HG02763 (cell line): Measurements from ENCODE around the gene TAGAP.
A peak's percentile ranks its signal among the peaks of the same experiment; 100 is the strongest.
"Not testable (repeated sequence)": the region's sequence is repeated elsewhere in the genome, so short reads cannot be mapped to it uniquely, and the experiment has no call there.

Source experiments
- ATAC-seq: cut with Tn5 transposase; IDR thresholded peaks from one replicate; pipeline ENCODE4 v1.9.1; 2021; ENCODE audit warnings: mild to moderate bottlenecking, moderate library complexity; ENCODE audit not compliant: unreplicated experiment

The TAGAP gene

DNA sequence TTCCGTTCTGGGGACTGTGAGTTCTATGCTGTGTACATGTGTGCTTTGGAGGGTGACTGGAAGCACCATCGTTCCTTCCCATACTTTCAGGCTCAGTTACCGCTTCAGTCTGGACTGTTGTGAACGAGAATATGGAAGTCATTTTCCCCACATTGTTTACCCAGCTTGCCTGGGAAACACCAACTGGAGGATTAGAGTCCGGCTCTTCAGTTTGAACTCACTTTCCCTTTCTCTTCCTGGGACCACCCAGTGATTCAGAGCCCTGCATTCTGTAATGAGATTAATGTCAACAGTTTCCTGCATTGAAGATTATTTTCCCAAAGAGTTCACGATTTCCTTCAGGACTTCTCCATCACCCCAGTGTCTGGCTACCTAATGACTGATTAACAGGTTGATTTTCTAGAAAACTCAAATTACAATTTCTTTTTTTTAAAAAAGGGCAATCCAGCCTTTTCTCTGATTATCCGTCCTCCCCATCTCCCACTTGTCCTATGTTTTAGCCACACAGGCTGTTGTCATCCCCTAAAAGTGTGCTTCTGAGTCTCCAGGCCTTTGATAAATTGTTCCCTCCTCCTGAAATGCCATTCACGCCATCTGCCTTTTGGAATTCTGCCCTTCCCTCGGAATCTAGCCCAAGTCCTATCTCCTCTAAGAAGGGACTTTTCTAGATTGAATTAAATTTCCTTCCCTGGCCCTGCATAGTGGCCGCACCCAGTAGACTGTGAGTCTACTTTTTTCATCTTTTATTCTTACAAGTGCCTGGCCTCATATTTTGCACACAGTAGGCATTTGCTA is 3.3 kb upstream of the TAGAP start:
- ATAC-seq = no peak

DNA sequence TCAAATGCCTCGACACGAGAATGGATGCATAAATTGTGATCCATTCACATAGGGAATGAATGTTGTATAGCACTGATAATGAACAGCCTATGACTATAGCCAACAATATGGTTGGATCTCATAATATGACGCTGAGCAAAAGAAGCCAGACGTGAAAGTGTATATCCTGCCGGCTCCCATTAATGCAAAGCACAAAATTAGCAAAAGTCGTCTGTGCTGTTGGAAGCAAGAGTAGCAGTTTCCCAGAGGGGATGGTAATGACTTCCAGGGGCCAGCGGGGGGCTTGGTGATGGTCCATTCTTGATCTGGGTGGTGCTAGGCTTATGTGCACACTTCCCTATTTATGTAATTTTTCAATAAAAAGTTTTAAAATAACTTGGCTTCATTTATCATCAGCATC is 1.0 kb upstream of the TAGAP start:
- ATAC-seq = no peak

DNA sequence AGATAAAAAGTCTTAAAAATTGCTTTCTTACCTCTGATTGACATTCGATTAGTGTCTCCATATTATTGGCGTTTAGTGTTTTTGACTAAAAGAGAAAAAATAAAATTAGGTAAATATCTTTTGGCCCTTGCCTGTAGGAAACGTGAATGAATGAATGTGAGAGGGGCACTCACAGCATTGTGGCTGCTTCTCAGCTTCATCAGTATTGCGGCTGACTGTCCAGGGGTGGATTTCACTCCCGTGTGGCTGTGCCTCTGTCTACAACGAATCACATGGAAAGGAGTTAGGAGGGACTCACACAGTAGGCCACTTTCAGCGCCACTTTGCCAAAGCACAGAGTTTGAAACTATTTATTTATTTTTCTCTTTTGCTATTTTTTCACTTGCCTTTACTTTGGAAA is 844 bp downstream of the TAGAP start:
- no peak for ATAC-seq

DNA sequence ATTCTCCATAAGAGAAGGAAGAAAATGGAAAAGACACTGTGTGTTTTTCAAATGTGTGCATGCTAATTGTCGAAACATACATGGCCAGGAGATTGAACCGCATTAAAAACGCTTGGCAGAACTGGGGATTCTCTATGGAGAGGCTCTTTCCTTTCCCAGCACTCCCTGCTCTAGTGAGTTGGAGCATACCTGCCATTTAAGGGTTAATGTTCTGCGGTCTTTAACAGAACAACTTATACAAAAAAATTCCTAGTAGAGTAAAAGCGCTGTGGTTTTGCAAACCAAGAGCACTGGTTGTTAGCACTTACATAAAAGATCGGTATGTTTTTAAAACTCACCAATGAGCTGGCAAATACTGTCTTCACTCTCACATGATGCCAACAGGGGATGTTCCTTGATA is 1.5 kb downstream of the TAGAP start:
- no peak for ATAC-seq

DNA sequence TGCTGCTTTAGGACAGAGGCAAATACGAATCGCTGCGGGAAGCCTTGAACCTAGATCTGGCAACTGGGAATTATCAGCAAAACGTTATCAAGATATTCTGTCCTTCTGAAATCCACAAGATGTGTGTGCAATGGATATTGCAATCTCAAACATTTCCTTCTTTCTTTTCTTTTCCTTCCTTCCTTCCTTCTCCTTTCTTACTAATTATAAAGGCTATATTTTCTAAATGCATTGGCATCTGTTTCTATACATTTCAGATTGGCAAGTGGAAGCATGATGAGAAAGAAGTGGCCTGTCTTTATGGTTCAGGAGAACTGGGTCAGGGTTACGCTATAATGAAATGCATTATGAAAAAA is 2.0 kb downstream of the TAGAP start:
- ATAC-seq = no peak

DNA sequence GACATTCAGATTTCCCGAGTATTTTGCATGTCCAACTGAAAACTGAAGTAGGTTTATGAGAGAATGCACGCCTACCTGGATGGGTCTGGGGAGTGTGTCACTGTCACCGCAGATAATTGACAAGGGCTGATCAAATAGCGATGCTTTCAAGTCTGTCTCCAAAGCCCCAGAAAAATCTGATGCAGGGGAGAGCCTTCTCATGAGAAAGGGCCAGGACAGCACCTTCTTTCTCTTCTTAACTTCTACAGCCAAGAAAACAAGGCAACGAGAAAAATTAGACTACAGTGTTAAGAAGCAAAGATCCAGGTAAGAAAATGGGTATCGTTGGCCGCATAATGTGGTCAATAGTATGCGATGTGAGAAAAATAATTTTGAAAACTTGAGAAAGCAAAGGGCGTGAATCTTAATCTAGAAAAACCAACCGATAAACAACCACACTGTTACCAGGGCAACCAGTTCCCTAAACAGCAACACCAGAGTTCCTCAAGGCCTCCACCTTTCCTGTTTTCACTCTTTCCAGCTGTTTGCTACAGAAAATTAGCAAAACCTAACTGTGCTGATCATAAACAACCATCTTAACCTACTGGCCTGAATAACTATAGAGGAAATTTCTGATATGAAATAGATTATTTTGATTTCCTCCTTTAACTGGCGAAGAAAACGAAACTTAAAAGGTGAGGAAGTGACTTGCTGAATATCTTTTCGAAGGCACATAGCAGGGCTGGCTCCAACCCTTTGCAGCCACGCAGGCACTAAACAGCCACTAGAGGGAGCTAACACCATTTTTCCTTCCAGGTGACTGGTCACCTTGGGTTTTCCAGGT is 2.6 kb downstream of the TAGAP start:
- peak; percentile 32 for ATAC-seq

DNA sequence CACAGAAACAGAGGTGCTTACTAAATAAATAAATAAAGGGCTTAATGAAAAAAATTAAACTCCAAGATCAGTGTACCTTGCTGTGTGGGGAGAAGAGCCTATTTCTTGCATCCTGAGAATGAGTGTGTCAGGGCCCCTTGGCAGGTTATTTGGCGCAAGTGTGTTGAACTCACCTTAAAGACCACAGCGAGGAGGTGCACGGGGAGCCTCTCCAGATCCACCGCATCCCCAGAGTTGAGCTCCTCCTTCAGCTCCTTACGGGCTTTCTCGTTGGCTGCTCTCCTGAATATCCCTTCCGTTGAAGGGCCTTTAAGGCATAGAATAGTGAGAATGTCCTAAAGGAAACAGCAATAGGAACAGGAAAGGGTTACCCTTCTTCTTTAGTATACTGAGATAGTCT is 3.6 kb downstream of the TAGAP start:
- ATAC-seq = no peak

DNA sequence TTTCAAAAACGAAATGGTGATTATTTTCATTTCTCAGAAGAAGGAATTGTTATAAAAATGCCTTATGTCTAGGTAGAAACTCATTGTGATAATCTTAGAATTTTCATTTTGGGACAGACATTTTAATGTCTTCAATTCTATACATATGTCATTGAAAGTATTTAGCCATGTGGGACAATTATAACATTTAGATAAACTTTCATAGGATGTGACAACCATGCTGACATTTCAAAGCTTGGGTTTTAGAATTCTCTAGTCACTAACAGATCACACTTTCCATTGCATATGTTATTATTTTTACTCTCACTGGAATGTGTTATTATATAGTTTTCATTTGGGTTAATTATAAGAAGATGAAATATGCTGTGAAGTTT is 4.9 kb downstream of the TAGAP start:
- ATAC-seq = no peak

DNA sequence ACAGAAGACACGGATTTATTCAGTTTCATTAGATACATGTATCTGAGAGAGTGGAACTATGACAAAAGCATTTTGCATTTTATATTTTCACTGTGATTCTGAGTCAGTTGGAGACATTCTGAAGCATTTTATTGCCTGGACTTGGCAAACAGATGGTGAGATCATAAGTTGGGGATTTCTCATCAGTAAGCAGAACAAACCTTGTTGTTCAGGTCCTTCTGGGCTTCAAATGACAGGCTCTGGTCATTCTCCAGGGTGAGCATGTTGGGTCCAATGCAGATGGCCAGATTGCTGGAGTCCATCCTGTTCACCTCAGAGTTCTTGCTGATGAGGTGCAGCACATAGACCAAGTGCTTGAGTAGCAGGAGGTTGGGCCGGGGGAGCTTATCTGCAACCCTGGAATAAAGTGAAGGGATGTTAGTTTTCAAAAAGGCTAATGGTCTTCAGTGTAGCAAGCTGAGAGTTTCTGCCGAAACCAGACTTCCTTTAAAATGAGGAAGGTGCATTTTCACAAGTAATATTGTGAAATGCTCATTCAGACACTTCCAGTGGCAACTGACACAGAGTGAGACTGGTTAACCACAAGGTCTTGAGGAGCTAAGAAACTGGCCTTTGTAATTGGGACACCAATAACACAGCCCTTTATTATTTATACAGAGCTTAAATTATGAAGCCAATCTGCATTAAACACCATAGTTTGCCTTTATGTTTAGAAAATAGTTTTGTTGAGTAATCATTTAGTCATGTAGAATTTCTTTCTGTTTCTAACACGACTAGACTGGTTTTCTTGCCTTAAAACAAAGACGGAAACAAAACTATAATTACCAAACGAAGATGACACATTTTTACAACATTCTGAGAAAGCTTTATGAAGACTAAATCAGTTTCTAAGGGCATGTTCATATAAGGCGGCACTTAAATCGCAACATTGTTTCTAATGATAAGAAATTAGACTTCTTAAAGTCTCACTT is 5.6 kb downstream of the TAGAP start:
- peak; percentile 77 for ATAC-seq

DNA sequence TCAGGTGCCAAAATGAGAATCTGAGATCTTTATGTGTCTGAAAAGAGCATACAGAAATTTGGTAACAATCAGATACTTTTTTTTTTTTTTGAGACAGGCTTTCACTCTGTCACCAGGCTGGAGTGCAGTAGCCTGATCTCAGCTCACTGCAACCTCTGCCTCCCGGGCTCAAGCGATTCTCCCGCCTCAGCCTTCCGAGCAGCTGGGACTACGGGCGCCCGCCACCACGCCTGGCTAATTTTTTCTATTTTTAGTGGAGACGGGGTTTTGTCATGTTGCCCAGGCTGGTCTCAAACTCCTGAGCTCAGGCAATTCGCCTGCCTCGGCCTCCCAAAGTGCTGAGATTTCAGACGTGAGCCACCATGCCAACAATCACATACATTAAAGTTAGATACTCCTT is 6.5 kb downstream of the TAGAP start:
- ATAC-seq = not testable (repeated sequence)

DNA sequence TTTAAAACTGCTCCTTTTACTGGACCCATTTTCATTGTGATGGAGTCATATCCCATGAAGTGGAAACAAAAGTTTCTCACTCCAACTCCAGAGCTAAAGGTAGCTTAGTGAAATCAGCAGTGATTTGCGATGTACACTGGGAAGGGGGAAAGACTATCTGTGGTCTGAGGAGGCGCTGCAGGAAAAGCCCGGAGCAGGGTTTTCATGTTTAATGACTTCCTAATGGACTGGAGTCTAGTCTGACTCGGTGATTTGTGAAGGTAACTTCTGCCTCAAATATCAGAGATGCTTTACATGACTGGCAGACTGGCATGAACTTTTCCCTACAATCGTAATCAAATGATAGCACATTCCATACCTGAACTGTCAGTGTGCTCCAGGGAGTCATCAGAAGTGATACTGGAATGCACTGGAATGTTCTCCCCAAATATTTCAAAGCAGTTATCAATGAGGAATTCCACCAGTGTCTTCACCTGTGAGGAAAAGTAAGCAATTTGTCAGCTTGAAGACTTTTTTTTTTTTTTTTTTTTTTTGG is 7.0 kb downstream of the TAGAP start:
- ATAC-seq = no peak

DNA sequence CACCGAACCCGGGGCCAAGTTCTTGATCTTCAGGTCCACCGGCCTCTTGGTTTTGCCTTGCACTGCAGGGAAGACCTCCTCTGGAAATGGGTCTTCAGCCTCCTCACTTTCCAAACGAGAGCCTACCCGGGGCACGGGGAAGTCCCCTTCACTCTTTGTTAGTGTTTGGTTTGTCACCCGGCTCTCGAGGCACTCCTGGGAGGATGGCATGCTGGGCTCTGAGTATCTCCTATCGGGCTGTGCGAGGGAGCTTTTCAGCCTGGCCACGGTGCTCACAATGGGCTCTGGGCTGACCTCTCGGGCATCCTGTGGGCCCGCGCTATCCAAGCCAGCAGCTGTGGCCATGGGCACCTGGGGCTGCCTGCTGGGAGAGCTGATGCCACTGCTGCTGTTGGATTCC is 8.1 kb downstream of the TAGAP start:
- ATAC-seq = no peak

DNA sequence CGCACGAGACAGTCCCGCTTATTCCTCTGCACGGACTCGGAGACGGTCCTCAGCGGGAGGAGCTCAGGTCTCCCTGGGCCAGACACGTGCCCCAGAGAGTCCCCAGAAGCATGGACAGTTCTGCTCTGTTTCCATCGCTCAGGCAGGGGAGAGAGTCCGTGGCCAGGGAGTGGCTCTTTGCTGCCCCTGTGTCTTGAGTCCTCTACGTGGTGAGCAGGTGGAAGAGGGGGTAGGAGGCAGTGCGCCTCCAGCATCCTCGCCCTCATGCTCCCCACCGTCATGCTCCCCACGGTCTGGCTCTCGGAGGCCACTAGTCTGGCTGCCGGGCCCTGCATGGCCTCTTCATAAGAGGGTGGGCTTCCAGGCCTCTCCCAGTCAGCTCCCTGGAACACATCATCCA is 8.9 kb downstream of the TAGAP start:
- no peak for ATAC-seq

DNA sequence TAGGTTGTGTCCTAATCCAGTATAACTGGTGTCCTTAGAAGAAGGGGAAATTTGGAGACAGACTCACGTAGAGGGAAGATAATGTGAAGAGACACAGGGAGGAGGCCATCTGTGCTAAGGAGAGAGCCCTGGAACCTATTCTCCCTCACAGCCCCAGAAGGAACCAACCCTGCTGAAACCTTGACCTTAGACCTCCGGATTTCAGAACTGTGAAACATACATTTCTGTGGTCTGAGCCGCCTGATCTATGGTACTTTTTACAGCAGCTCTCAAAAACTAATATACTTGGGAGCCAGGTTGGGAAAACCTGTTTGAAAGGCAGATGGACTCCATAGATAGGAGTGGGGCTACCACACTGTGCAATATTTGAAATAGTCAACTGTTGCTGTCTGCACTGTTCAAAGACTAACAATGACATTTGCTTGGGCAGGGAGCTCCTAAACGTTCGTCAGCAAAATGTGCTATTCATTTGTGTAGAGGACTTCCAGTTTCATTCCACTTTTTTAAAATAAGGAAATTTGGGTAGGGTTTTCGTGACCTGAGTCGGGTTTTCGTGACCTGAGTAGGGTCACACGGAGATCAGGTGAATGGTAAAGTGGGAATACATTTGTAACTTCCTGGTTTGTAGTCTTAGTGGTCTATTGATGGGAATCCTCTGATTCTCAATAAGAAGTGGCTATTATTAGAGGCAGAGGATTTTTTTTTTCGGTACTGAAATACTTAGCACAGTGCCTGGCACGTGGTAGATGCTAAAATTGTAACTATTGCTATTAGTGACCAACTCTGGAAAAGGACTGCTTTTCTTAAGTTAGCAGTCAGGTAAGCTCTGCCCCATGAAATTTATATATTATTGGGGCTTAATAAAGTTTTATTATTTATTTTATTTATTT is 11.4 kb downstream of the TAGAP start:
- ATAC-seq = no peak

DNA sequence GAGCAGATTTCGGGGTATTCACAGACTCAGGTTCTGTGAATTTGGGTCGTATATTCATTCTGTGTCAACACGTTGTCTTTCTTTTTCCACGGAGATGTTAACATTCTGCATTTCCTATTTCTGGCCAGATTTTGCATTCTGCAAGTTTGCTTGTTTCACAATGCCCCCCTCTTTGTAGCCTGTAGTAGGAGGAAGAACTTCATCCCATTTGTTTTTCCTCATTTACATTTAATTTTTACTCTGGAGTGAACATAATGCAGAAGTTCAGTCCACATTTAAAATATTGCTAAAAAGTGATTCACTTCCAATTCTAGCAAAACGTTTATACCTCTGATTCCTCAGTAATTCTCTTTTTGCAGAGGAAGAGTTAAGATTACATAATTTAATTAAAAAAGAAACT is 12.9 kb downstream of the TAGAP start:
- no peak for ATAC-seq

DNA sequence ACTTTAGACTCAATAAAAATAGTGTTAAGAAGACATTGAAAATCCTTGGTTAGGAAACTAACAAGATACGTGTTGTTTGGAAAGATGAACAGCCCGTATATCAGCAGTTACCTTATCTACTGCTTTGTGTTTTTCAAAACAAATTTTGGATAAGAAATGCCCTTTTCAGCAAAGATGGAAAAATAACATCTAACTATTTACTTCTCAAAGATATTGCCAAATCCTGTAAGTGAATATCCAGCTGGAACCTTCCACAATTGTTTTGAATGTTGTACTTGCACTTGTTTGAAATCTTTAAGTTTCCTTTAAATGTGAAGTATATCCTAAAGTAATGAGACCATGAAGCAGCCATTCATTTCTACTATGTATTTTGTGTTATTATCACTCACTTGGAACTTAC is 14.6 kb downstream of the TAGAP start:
- ATAC-seq = no peak

DNA sequence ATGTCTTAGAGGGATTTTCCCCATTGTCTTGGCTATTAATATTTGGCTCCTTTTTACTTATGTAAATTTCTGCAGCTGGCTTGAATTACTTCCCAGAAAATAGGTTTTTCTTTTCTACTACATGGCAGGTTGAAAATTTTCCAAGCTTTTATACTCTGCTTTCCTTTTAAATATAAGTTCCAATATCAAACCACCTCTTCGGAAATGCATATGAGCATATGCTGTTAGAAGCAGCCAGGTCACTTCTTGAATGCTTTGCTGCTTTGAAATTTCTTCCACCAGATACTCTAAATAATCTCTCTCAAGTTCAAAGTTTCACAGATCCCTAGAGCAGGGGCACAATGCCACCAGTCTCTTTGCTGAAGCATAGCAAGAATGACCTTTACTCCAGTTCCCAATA is 19.6 kb downstream of the TAGAP start:
- ATAC-seq = not testable (repeated sequence)

DNA sequence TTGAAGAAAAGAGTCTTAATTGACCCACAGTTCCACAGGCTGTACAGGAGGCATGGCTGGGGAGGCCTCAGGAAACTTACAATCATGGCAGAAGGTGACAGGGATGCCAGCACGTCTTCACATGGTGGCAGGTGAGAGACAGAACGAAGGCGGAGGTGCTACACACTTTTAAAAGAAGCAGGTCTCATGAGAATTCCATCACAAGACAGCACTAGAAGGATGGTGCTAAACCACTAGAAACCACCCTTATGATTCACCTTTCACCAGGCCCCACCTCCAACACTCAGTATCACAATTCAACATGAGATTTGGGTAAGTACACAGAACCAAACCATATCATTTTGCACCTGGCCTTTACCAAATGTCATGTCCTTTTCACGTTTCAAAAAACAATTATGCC is 20.9 kb downstream of the TAGAP start:
- ATAC-seq = no peak

DNA sequence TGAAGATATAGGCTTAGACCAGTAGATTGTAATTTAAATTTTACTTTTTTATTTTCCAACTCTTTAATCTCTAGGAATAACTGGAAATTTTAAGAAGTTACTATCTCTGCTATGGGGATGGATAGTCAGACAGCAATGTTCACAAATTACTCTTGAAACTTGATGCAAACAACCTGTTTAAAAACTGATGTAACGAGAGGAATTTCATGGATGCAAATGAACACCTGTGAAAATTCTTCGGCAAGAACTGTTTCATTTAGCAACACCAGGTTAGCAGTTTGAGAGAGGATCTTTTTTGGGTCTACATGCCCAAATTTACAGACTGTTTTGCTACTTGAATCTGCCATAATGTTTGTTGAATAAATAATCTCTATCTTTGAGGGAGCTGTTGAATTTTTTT is 24.8 kb downstream of the TAGAP start:
- no peak for ATAC-seq
